ENCODE data around the gene RCAN2.

RCAN2 gene

DNA sequence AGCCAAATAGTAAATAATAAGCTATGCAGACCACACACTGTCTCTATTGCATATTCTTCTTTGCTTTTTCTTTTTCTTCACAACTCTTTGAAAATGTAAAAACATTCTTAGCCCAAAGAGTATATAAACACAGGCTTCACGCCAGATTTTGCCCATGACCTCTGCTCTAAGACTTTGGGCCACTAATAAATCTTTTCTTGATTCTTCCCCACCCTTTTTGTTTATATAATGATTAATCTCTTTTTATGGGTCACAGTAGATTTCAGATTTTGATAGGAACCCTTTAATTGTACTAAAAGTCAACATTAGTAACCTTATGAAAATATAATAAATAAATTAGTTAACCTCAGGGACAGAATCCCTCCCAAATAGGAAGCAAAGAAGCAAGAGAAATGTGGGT is 304.7 kb downstream of the RCAN2 start:
- no peak for TF ChIP-seq ZNF8 (CRISPR knock-in tag; IDR thresholded peaks at IDR 0.05)
- no peak for TF ChIP-seq TCF4 (CRISPR knock-in tag; IDR thresholded peaks at IDR 0.05; ENCODE audit: borderline replicate concordance)
- TF ChIP-seq ESRRG (CRISPR knock-in tag; IDR thresholded peaks at IDR 0.05): no peak
- TF ChIP-seq RARB (CRISPR knock-in tag; IDR thresholded peaks at IDR 0.05): no peak
- TF ChIP-seq PPARA (CRISPR knock-in tag; IDR thresholded peaks at IDR 0.05; ENCODE audit: borderline replicate concordance): no peak
- TF ChIP-seq, protein P1, sequence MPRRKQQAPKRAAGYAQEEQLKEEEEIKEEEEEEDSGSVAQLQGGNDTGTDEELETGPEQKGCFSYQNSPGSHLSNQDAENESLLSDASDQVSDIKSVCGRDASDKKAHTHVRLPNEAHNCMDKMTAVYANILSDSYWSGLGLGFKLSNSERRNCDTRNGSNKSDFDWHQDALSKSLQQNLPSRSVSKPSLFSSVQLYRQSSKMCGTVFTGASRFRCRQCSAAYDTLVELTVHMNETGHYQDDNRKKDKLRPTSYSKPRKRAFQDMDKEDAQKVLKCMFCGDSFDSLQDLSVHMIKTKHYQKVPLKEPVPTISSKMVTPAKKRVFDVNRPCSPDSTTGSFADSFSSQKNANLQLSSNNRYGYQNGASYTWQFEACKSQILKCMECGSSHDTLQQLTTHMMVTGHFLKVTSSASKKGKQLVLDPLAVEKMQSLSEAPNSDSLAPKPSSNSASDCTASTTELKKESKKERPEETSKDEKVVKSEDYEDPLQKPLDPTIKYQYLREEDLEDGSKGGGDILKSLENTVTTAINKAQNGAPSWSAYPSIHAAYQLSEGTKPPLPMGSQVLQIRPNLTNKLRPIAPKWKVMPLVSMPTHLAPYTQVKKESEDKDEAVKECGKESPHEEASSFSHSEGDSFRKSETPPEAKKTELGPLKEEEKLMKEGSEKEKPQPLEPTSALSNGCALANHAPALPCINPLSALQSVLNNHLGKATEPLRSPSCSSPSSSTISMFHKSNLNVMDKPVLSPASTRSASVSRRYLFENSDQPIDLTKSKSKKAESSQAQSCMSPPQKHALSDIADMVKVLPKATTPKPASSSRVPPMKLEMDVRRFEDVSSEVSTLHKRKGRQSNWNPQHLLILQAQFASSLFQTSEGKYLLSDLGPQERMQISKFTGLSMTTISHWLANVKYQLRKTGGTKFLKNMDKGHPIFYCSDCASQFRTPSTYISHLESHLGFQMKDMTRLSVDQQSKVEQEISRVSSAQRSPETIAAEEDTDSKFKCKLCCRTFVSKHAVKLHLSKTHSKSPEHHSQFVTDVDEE (CRISPR knock-in tag; IDR thresholded peaks at IDR 0.05): no peak
- TF ChIP-seq GLIS3 (CRISPR knock-in tag; IDR thresholded peaks at IDR 0.05): no peak
- TF ChIP-seq ZNF70 (CRISPR knock-in tag; IDR thresholded peaks at IDR 0.05): no peak
- TF ChIP-seq, protein P2, sequence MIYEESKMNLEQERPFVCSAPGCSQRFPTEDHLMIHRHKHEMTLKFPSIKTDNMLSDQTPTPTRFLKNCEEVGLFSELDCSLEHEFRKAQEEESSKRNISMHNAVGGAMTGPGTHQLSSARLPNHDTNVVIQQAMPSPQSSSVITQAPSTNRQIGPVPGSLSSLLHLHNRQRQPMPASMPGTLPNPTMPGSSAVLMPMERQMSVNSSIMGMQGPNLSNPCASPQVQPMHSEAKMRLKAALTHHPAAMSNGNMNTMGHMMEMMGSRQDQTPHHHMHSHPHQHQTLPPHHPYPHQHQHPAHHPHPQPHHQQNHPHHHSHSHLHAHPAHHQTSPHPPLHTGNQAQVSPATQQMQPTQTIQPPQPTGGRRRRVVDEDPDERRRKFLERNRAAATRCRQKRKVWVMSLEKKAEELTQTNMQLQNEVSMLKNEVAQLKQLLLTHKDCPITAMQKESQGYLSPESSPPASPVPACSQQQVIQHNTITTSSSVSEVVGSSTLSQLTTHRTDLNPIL (CRISPR knock-in tag; IDR thresholded peaks at IDR 0.05; ENCODE audit: low read depth): no peak
- TF ChIP-seq ZFP30 (CRISPR knock-in tag; IDR thresholded peaks at IDR 0.05): no peak
- TF ChIP-seq ARNTL (CRISPR knock-in tag; IDR thresholded peaks at IDR 0.05; ENCODE audit: borderline replicate concordance, low read depth): no peak
- no peak for ATAC-seq

DNA sequence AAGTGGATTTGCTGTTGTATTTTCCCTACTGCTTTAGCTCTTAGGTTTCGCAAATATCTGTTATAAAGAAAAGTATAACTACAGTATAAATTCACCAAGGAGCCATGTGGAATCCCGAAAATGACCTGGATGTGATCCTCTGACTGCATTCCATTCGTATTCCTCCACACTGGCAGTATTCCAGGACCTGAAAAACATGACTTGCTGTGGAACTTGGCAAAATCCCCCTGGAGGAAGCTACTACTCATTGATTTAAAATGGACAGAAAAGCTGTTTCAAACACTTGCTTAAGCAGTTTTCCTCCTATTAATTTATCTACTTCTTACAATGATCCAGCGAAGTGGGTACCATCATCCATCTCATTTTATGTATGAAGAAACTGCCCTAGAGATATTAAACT is 307.1 kb downstream of the RCAN2 start:
- ATAC-seq: no peak
- TF ChIP-seq ZNF565 (CRISPR knock-in tag; conservative IDR thresholded peaks at IDR 0.05; ENCODE audit: low read depth) (no peak), RARB (CRISPR knock-in tag; IDR thresholded peaks at IDR 0.05) (no peak), ZFP3 (CRISPR knock-in tag; IDR thresholded peaks at IDR 0.05) (no peak)
- TF ChIP-seq, protein P2 (CRISPR knock-in tag; IDR thresholded peaks at IDR 0.05; ENCODE audit: low read depth): no peak
- TF ChIP-seq, protein P3, sequence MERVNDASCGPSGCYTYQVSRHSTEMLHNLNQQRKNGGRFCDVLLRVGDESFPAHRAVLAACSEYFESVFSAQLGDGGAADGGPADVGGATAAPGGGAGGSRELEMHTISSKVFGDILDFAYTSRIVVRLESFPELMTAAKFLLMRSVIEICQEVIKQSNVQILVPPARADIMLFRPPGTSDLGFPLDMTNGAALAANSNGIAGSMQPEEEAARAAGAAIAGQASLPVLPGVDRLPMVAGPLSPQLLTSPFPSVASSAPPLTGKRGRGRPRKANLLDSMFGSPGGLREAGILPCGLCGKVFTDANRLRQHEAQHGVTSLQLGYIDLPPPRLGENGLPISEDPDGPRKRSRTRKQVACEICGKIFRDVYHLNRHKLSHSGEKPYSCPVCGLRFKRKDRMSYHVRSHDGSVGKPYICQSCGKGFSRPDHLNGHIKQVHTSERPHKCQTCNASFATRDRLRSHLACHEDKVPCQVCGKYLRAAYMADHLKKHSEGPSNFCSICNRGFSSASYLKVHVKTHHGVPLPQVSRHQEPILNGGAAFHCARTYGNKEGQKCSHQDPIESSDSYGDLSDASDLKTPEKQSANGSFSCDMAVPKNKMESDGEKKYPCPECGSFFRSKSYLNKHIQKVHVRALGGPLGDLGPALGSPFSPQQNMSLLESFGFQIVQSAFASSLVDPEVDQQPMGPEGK (CRISPR knock-in tag; IDR thresholded peaks at IDR 0.05; ENCODE audit: borderline replicate concordance): no peak

DNA sequence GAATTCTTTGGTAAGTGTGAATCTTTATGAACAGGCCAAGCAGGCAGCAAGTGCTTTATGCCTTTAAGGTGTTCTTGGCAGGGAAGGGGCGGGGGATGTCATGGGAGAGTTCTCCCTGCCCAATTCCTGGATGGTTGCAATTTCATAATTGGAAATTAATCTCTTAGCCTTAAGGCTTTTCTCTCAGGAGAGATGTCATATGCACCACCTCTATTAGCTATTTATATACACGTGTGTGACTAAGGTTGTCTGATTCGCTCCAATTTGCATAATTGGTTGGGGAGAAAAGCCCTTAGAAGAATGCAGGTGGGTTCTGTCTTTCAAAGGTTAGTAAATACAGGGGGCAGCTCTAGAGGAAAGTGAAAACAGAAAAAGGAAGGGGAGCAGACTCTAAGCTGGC is 315.3 kb downstream of the RCAN2 start:
- no peak for ATAC-seq
- TF ChIP-seq, protein P3 (CRISPR knock-in tag; IDR thresholded peaks at IDR 0.05; ENCODE audit: borderline replicate concordance): no peak
- no peak for TF ChIP-seq GLIS3 (CRISPR knock-in tag; IDR thresholded peaks at IDR 0.05)

DNA sequence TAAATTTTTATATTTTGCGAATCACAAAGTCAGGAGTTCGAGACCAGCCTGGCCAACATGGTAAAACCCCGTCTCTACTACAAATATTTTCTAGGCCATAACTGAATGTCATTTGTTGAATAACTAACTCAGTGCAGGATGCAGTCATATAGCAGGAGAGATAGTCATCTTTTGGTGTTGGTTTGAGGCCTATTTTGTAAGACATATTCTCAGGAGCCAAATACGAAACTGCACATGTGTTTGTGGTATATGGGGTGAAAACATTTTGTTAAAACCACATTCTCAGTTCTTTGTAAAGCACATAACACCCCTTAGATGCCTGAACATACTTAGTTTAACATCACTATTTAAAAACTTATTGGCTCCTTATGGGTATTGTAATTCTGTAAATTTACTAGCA is 315.8 kb downstream of the RCAN2 start:
- no peak for ATAC-seq
- TF ChIP-seq ESRRG (CRISPR knock-in tag; IDR thresholded peaks at IDR 0.05): no peak
- TF ChIP-seq ZNF8 (CRISPR knock-in tag; IDR thresholded peaks at IDR 0.05): no peak
- no peak for TF ChIP-seq ZNF565 (CRISPR knock-in tag; conservative IDR thresholded peaks at IDR 0.05; ENCODE audit: low read depth)
- TF ChIP-seq ZFP3 (CRISPR knock-in tag; IDR thresholded peaks at IDR 0.05): no peak
- TF ChIP-seq ZFP30 (CRISPR knock-in tag; IDR thresholded peaks at IDR 0.05): no peak
- no peak for TF ChIP-seq CSDC2 (CRISPR knock-in tag; IDR thresholded peaks at IDR 0.05)
- TF ChIP-seq SNAI2 (CRISPR knock-in tag; IDR thresholded peaks at IDR 0.05): no peak
- no peak for TF ChIP-seq ZNF70 (CRISPR knock-in tag; IDR thresholded peaks at IDR 0.05)
- no peak for TF ChIP-seq OSR1 (CRISPR knock-in tag; IDR thresholded peaks at IDR 0.05)
- no peak for TF ChIP-seq ISL1 (CRISPR knock-in tag; IDR thresholded peaks at IDR 0.05)
- no peak for TF ChIP-seq BACH2 (CRISPR knock-in tag; IDR thresholded peaks at IDR 0.05; ENCODE audit: borderline replicate concordance)
- TF ChIP-seq, protein P2 (CRISPR knock-in tag; IDR thresholded peaks at IDR 0.05; ENCODE audit: low read depth): no peak
- no peak for TF ChIP-seq TOX (CRISPR knock-in tag; IDR thresholded peaks at IDR 0.05; ENCODE audit: borderline replicate concordance)

Data from SK-N-SH treated with all-trans-retinoic acid at 6 μM for 48 hours (cell line).